K562 (cell line): Measurements from ENCODE around the gene DNAJC1. TPM values are rescaled to one million over a fixed set of nuclear protein-coding genes. Genes with fewer than 3 reads are reported as not detected.

Source experiments
- ATAC-seq: fragments of 200-7000 bp; cut with Tn5 transposase; 3 replicates; pipeline ENCODE4 v1.9.1; 2020; ENCODE audit warnings: moderate library complexity
- BruUV-seq: library from RNA; stranded (reverse); fragments of 400-500 nt; replicated peaks from 2 replicates; lab custom pipeline; 2021; lab: Mats Ljungman, UMichigan
- CTCF ChIA-PET: fragments of 300-600 bp; formaldehyde crosslinking; extraction: SDS; loops from one replicate; lab custom pipeline; 2021; ENCODE audit warnings: low intra/inter-chr PET ratio; lab: Yijun Ruan, JAX
- POLR2A ChIA-PET: fragments of 300-600, 350-650 bp; sonication (Branson Sonifier 250); formaldehyde crosslinking; extraction: SDS; loops from one replicate; lab custom pipeline; 2021; ENCODE audit warnings: antibody characterized with exemption, inconsistent platforms; lab: Yijun Ruan, JAX
- DNase-seq, 4 experiments: peaks; one replicate each; pipeline versions ENCODE4 v3.0.0 to v3.0.0-alpha.2; 2011 to 2018; ENCODE audit warnings: low spot score in 3 of 4, mixed read lengths in 3 of 4; ENCODE audit errors: extremely low read depth in 1 of 4
- FAIRE-seq: peaks from 2 replicates; lab custom pipeline; 2011; peaks lifted over from hg19 to GRCh38; lab: Jason Lieb, UNC
- H2AFZ ChIP-seq: 2 replicates; pipeline ENCODE4 v1.6.0; 2011; ENCODE audit warnings: low read depth, low read length, control low read depth, inconsistent platforms
- H3K27ac ChIP-seq: fragments of 200-600 bp; 3 replicates; pipeline ENCODE4 v1.8.0; 2011; ENCODE audit warnings: low read depth, mild to moderate bottlenecking, control low read depth, inconsistent platforms, low read length, moderate library complexity, mixed read lengths; ENCODE audit errors: extremely low read depth
- H3K27me3 ChIP-seq, 2 experiments: fragments of 300-600 bp in 1 of 2; 2 replicates in 1 of 2; 3 replicates in 1 of 2; pipeline versions ENCODE4 v1.6.0 to v1.8.0; 2011; ENCODE audit warnings: inconsistent platforms in 2 of 2, low read length in 2 of 2, mild to moderate bottlenecking in 1 of 2, mixed read lengths in 1 of 2, moderate library complexity in 1 of 2; ENCODE audit not compliant: control insufficient read depth in 2 of 2, insufficient read depth in 2 of 2
- H3K36me3 ChIP-seq: fragments of 300-600 bp; 3 replicates; pipeline ENCODE4 v1.8.0; 2011; ENCODE audit warnings: mild to moderate bottlenecking, low read length, inconsistent platforms; ENCODE audit not compliant: control insufficient read depth, insufficient read depth
- H3K4me1 ChIP-seq, 2 experiments: fragments of 200-600 bp in 1 of 2; replicated peaks in 1 of 2; 2 replicates in 1 of 2; 3 replicates in 1 of 2; pipeline versions ENCODE4 v1.5.1 to v1.8.0; 2011; ENCODE audit warnings: inconsistent platforms in 2 of 2, low read length in 2 of 2, mild to moderate bottlenecking in 1 of 2, mixed read lengths in 1 of 2, moderate library complexity in 1 of 2; ENCODE audit not compliant: control insufficient read depth in 2 of 2, insufficient read depth in 2 of 2
- H3K4me2 ChIP-seq: 2 replicates; pipeline ENCODE4 v1.6.1; 2011; ENCODE audit warnings: low read length, control low read depth, inconsistent platforms, mixed read lengths; ENCODE audit not compliant: insufficient read depth
- H3K4me3 ChIP-seq: fragments of 200-600 bp; sonication (generic), shearing (Covaris generic); 2 replicates; pipeline ENCODE4 v1.5.1; 2016; ENCODE audit warnings: control low read depth, inconsistent platforms
- H3K79me2 ChIP-seq: fragments of 200-600 bp; 3 replicates; pipeline ENCODE4 v1.8.0; 2011; ENCODE audit warnings: low read length, inconsistent platforms; ENCODE audit not compliant: control insufficient read depth, insufficient read depth
- H3K9ac ChIP-seq, 2 experiments: 2 replicates each; pipeline versions ENCODE4 v1.6.0 to v1.6.1; 2011; ENCODE audit warnings: low read depth in 2 of 2, low read length in 2 of 2, control low read depth in 1 of 2, inconsistent platforms in 1 of 2, mild to moderate bottlenecking in 1 of 2, mixed read lengths in 1 of 2; ENCODE audit not compliant: insufficient read depth in 1 of 2
- H3K9me1 ChIP-seq: one replicate; pipeline ENCODE4 v1.6.0; 2011; ENCODE audit warnings: inconsistent platforms, mild to moderate bottlenecking, low read length, moderate library complexity; ENCODE audit not compliant: control insufficient read depth, insufficient read depth
- H3K9me3 ChIP-seq: replicated peaks from 2 replicates; pipeline ENCODE4 v1.5.1; 2011; ENCODE audit warnings: low read depth, low read length, inconsistent platforms; ENCODE audit not compliant: control insufficient read depth, insufficient read depth
- H4K20me1 ChIP-seq: replicated peaks from 2 replicates; pipeline ENCODE4 v1.6.1; 2011; ENCODE audit warnings: low read length, inconsistent platforms, mixed read lengths; ENCODE audit not compliant: control insufficient read depth, insufficient read depth
- CC2D1A ChIP-seq: fragments of 450-650 bp; IDR thresholded peaks from 2 replicates; pipeline ENCODE4 v1.6.1; 2017; ENCODE audit warnings: mild to moderate bottlenecking
- ETV1 ChIP-seq: fragments of 450-650 bp; conservative IDR thresholded peaks from 2 replicates; pipeline ENCODE4 v1.6.1; 2016; ENCODE audit warnings: missing genetic modification characterization, control low read depth, low read depth, missing compliant biosample characterization
- KAT2B ChIP-seq: IDR thresholded peaks from one replicate; pipeline ENCODE4 v1.6.1; 2012; ENCODE audit warnings: low read depth, mild to moderate bottlenecking, control low read depth, inconsistent platforms, low read length, moderate library complexity
- MCM3 ChIP-seq: fragments of 450-650 bp; IDR thresholded peaks from 2 replicates; pipeline ENCODE4 v1.6.1; 2016
- NCOA6 ChIP-seq: fragments of 450-650 bp; IDR thresholded peaks from 2 replicates; pipeline ENCODE4 v1.6.1; 2017; ENCODE audit warnings: mild to moderate bottlenecking
- NONO ChIP-seq, 2 experiments: fragments of 200-400 bp in 1 of 2; fragments of 450-650 bp in 1 of 2; formaldehyde crosslinking in 1 of 2; IDR thresholded peaks; 2 replicates each; pipeline ENCODE4 v1.6.1; 2017; ENCODE audit warnings: low read depth in 2 of 2, mild to moderate bottlenecking in 2 of 2, moderate library complexity in 2 of 2, low read length in 1 of 2
- NR2C1 ChIP-seq, 2 experiments: fragments of 450-650 bp; IDR thresholded peaks; 2 replicates each; pipeline ENCODE4 v1.6.1; 2017; ENCODE audit warnings: mild to moderate bottlenecking in 2 of 2, antibody characterized with exemption in 1 of 2, inconsistent platforms in 1 of 2, missing compliant biosample characterization in 1 of 2, missing genetic modification characterization in 1 of 2
- NR2C2 ChIP-seq, 2 experiments: fragments of 200-800 bp in 1 of 2; sonication (Bioruptor generic) in 1 of 2; sonication (generic) in 1 of 2; formaldehyde crosslinking in 1 of 2; IDR thresholded peaks; 2 replicates each; pipeline versions ENCODE4 v1.6.1 to v1.8.0; 2016 to 2022; ENCODE audit warnings: mild to moderate bottlenecking in 1 of 2, missing compliant biosample characterization in 1 of 2, missing genetic modification characterization in 1 of 2, missing genetic modification reagents in 1 of 2
- NRF1 ChIP-seq, 2 experiments: fragments of 450-650 bp; IDR thresholded peaks in 1 of 2; conservative IDR thresholded peaks in 1 of 2; 2 replicates each; pipeline ENCODE4 v1.6.1; 2014; ENCODE audit warnings: mild to moderate bottlenecking in 2 of 2
- RAD21 ChIP-seq, 2 experiments: fragments of 250-450 bp in 1 of 2; fragments of 450-650 bp in 1 of 2; sonication (Bioruptor Pico) in 1 of 2; formaldehyde crosslinking in 1 of 2; IDR thresholded peaks in 1 of 2; conservative IDR thresholded peaks in 1 of 2; 2 replicates each; pipeline versions ENCODE4 v1.4.0 to v1.8.0; 2020 to 2022; ENCODE audit warnings: mild to moderate bottlenecking in 2 of 2, moderate library complexity in 1 of 2
- RFX1 ChIP-seq: fragments of 450-650 bp; IDR thresholded peaks from 2 replicates; pipeline ENCODE4 v1.6.1; 2016; ENCODE audit warnings: mild to moderate bottlenecking, moderate library complexity
- SRSF3 ChIP-seq: fragments of 200-400 bp; formaldehyde crosslinking; IDR thresholded peaks from 2 replicates; pipeline ENCODE4 v1.6.1; 2016; ENCODE audit warnings: mild to moderate bottlenecking, low read length, moderate library complexity; ENCODE audit not compliant: insufficient read depth
- TRIM24 ChIP-seq, 2 experiments: fragments of 450-650 bp; IDR thresholded peaks; 2 replicates each; pipeline ENCODE4 v1.6.1; 2016
- WHSC1 ChIP-seq: IDR thresholded peaks from one replicate; pipeline ENCODE4 v1.6.1; 2012; ENCODE audit warnings: low read length, control low read depth, inconsistent platforms
- ZNF165 ChIP-seq: fragments of 250-450 bp; sonication (Bioruptor Pico); IDR thresholded peaks from 2 replicates; pipeline ENCODE4 v1.4.0; 2020; ENCODE audit warnings: borderline replicate concordance
- ZNF197 ChIP-seq: fragments of 200-800 bp; sonication (Bioruptor generic); IDR thresholded peaks from 2 replicates; pipeline ENCODE4 v1.6.1; 2016; ENCODE audit warnings: low read depth, missing genetic modification characterization, missing compliant biosample characterization
- ZNF24 ChIP-seq: fragments of 450-650 bp; IDR thresholded peaks from 2 replicates; pipeline ENCODE4 v1.6.1; 2016
- ZNF764 ChIP-seq: fragments of 250-450 bp; sonication (Bioruptor Pico); IDR thresholded peaks from 2 replicates; pipeline ENCODE4 v1.4.0; 2020; ENCODE audit warnings: low read depth, mild to moderate bottlenecking, moderate library complexity
- WGBS: fragments of 100-300 bp; shearing (Covaris generic); methylation state at CpG from one replicate; pipeline ENCODE4 v1.1.6; 2016; ENCODE audit warnings: low coverage, mixed read lengths; ENCODE audit not compliant: insufficient coverage; ENCODE audit errors: missing lambda C conversion rate; 5-methylcytosine and 5-hydroxymethylcytosine counted together
- in situ Hi-C: fragments of 300-500 bp; cut with MboI; formaldehyde crosslinking; loops from 4 replicates; pipeline ENCODE4 v1.15.0; 2018; ENCODE audit warnings: inconsistent platforms, mixed read lengths
- intact Hi-C: fragments of 100-400 bp; cut with micrococcal nuclease; formaldehyde crosslinking; loops from 2 replicates; pipeline ENCODE4 v1.14.2; 2022
- polyA plus RNA-seq, 8 experiments: library from polyadenylated mRNA; depleted of rRNA in 4 of 8; stranded (reverse) in 5 of 8; unstranded in 3 of 8; fragments of >200 nt; fragmentation: Nextera tagmentation in 2 of 8; fragmentation: Illumina TruSeq in 1 of 8; extraction: Ambion mirVana in 2 of 8; extraction: Trizol in 1 of 8; gene quantifications; 2 replicates each; pipeline versions ENCODE4 v1.2.1 to v1.2.3, GENCODE V29; 2011 to 2014; ENCODE audit warnings: inconsistent platforms in 1 of 8, missing spikeins in 1 of 8
- total RNA-seq, 7 experiments: library from RNA; depleted of rRNA in 6 of 7; stranded (reverse); fragments of >200 nt in 6 of 7; fragmentation: Illumina TruSeq in 2 of 7; extraction: Trizol in 2 of 7; gene quantifications; 2 replicates each; pipeline versions ENCODE4 v1.2.1 to v1.2.3, GENCODE V29; 2011 to 2021; ENCODE audit warnings: low replicate concordance in 1 of 7
- TF ChIP-seq, protein P1 (sequence below): fragments of 250-450 bp; sonication (Bioruptor Pico); IDR thresholded peaks from 2 replicates; pipeline ENCODE4 v1.8.0; 2021; ENCODE audit warnings: moderate library complexity, mild to moderate bottlenecking, inconsistent platforms

Gene DNAJC1
- total and polyA plus RNA-seq, 9 of the 15 experiments (the other 6 are each of a cell fraction or from before 2014, with no cell fraction given) = 5.4 to 77.6 (median 40.3) TPM

DNA sequence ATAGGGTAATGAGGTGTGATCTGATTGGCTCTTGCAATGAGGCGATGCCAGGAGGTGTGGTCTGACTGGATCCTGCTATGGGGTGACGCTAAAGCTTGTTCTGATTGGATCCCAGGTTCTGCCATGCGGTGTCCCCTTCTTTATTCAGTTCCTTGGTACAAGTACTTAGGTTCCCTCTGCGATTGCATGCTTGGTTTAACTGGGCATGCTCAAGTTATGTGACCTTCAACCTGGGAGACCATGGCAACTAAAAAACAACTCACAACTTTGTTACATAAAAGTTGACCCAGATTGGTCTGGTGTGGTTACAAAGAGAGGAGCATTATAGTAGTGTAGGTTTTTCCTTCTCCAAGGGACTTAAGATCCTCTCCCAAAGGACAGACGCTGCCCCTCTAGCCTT lies 49.5 kb upstream of the DNAJC1 start:
- no peak for FAIRE-seq
- BruUV-seq = no TSS peak

DNA sequence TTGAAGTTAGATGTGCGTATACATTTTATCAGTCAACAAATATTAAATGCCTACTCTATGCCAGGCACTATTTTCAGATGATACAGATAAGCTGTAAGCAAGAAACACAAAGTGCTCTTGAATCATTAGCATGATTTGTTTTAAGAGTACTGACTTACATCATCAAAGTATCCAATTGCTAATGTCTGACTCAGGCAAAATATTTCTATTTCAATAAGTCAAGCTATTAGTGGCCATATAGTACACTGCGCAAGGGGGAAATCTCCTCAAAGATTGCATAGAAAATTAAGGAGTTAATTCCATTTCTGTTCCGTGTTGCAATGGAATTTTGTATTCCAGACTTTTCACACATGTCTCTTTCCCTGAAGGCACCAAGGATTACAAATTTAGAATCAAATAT lies 46.1 kb upstream of the DNAJC1 start:
- DNase-seq (no peak), FAIRE-seq (no peak), ATAC-seq (no peak)
- Histone ChIP-seq H3K27me3 (no peaks in the 10 kb centered on the region), H3K27ac (no peak overlapping the region), H3K36me3 (no peaks in the 10 kb centered on the region), H3K4me3 (no peak overlapping the region), H3K9me3 (peaks cover 6% of the 10 kb centered on the region), H3K4me1 (no peaks in the 10 kb centered on the region), H4K20me1 (no peaks in the 10 kb centered on the region), H3K9ac (no peak overlapping the region), H3K4me2 (no peak overlapping the region), H3K9me1 (no peaks in the 10 kb centered on the region), H3K79me2 (no peaks in the 10 kb centered on the region), H2AFZ (no peak overlapping the region)
- in situ Hi-C loops = no loop called here
- ChIA-PET CTCF (no interaction called here), POLR2A (no interaction called here)
- intact Hi-C loops = no loop called here
- 68% methylated on average over 3 of the region's 3 CpGs for WGBS
- BruUV-seq = no TSS peak
- TF ChIP-seq ZNF24 = no peak
- no peak for TF ChIP-seq WHSC1
- TF ChIP-seq MCM3 = no peak
- no peak for TF ChIP-seq NONO (IDR thresholded peaks at IDR 0.05; ENCODE audit: low read depth in 2 of 2, low read length in 1 of 2)
- TF ChIP-seq KAT2B = no peak
- TF ChIP-seq SRSF3 = no peak
- TF ChIP-seq, protein P1, sequence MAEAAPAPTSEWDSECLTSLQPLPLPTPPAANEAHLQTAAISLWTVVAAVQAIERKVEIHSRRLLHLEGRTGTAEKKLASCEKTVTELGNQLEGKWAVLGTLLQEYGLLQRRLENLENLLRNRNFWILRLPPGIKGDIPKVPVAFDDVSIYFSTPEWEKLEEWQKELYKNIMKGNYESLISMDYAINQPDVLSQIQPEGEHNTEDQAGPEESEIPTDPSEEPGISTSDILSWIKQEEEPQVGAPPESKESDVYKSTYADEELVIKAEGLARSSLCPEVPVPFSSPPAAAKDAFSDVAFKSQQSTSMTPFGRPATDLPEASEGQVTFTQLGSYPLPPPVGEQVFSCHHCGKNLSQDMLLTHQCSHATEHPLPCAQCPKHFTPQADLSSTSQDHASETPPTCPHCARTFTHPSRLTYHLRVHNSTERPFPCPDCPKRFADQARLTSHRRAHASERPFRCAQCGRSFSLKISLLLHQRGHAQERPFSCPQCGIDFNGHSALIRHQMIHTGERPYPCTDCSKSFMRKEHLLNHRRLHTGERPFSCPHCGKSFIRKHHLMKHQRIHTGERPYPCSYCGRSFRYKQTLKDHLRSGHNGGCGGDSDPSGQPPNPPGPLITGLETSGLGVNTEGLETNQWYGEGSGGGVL (CRISPR knock-in tag) = no peak
- TF ChIP-seq ETV1 (tag) = no peak
- TF ChIP-seq TRIM24 (IDR thresholded peaks at IDR 0.05) = no peak
- TF ChIP-seq CC2D1A = no peak
- no peak for TF ChIP-seq RAD21 (CRISPR knock-in tag; conservative IDR thresholded peaks at IDR 0.05 in 1 of 2, IDR thresholded peaks at IDR 0.05 in 1 of 2)
- no peak for TF ChIP-seq ZNF764 (CRISPR knock-in tag)
- no peak for TF ChIP-seq ZNF197 (CRISPR knock-in tag)
- TF ChIP-seq NCOA6 = no peak

More for the DNA sequence above, 49.5 kb upstream of the DNAJC1 start:
- Histone ChIP-seq H3K27me3 (no peaks in the 10 kb centered on the region), H3K79me2 (no peaks in the 10 kb centered on the region), H3K9me1 (no peaks in the 10 kb centered on the region), H4K20me1 (no peaks in the 10 kb centered on the region), H3K4me2 (no peak overlapping the region), H2AFZ (peak overlapping the region; percentile 29; the same call in 1 of the 2 replicates), H3K4me1 (no peaks in the 10 kb centered on the region), H3K4me3 (no peak overlapping the region), H3K9me3 (peaks cover 6% of the 10 kb centered on the region)
- CTCF ChIA-PET = no interaction called here
- no peak for ATAC-seq
- no peak; the same call in 1 of the 2 replicates for TF ChIP-seq NR2C2 (CRISPR knock-in tag; IDR thresholded peaks at IDR 0.05)
- 0 out of 2 replicates have a peak, but pooled peaks have one; percentile 23 for TF ChIP-seq NR2C2 (tag; IDR thresholded peaks at IDR 0.05)
- TF ChIP-seq ZNF165 (CRISPR knock-in tag) = no peak
- 0 out of 2 replicates have a peak, but pooled peaks have one; percentile 21 for TF ChIP-seq NR2C1 (IDR thresholded peaks at IDR 0.05)
- TF ChIP-seq NR2C1 (tag; IDR thresholded peaks at IDR 0.05) = peak; percentile 63
- TF ChIP-seq RFX1 = peak; percentile 42
- TF ChIP-seq NRF1 (conservative IDR thresholded peaks at IDR 0.05 in 1 of 2, IDR thresholded peaks at IDR 0.05 in 1 of 2) = peak; percentile 53 to 66; a peak in 3 of 4 replicates
- TF ChIP-seq, all 486 proteins: peak for 4
- 78% methylated on average over 5 of the region's 5 CpGs for WGBS
- Histone ChIP-seq H3K36me3 (no peaks in the 10 kb centered on the region), H3K9ac (no peak overlapping the region), H3K27ac (no peak overlapping the region)
- peak in 1 of 4 experiments; percentile 18 for DNase-seq
- POLR2A ChIA-PET = interaction anchor here (0.7 to 1.2 kb wide), 2 partner anchors 36 to 49 kb away, joined by 3 read pairs; partner anchors contain the start of gene DNAJC1
- intact Hi-C loops = no loop called here
- in situ Hi-C loops = no loop called here
